Measurements from ENCODE around the gene NEURL3. TPM values are rescaled to one million over a fixed set of nuclear protein-coding genes. Genes with fewer than 3 reads are reported as not detected.

NEURL3 gene
- total and polyA plus RNA-seq, 9 of the 15 experiments (the other 6 are each of a cell fraction or from before 2014, with no cell fraction given), result not detected

GRCh38 chr2:96542357-96542977 lies 37.3 kb upstream of the NEURL3 start:
- no peaks in the 10 kb centered on the region; the same call in 2 of the 3 replicates for H3K79me2 ChIP-seq (ENCODE audit: control insufficient read depth, insufficient read depth, low read length)
- no peak overlapping the region for H3K27ac ChIP-seq (ENCODE audit: extremely low read depth, low read depth, low read length)
- no peak overlapping the region for H3K4me2 ChIP-seq (ENCODE audit: insufficient read depth, low read length)
- peaks cover 4% of the 10 kb centered on the region for H3K9me1 ChIP-seq (ENCODE audit: control insufficient read depth, insufficient read depth, low read length)
- H2AFZ ChIP-seq (ENCODE audit: low read depth, low read length), result no peak overlapping the region
- DNase-seq (ENCODE audit: extremely low read depth in 1 of 4, low spot score in 3 of 4), result no peak
- no TSS peak for BruUV-seq (replicated peaks)
- in situ Hi-C loops (cut with MboI), result no loop called here
- no peaks in the 10 kb centered on the region for H3K9me3 ChIP-seq (replicated peaks; ENCODE audit: control insufficient read depth, insufficient read depth, low read depth, low read length)
- no peaks in the 10 kb centered on the region for H3K36me3 ChIP-seq (ENCODE audit: control insufficient read depth, insufficient read depth, low read length)
- peaks cover 20% of the 10 kb centered on the region for H4K20me1 ChIP-seq (replicated peaks; ENCODE audit: control insufficient read depth, insufficient read depth, low read length)
- no peak overlapping the region for H3K9ac ChIP-seq (ENCODE audit: insufficient read depth in 1 of 2, low read depth in 2 of 2, low read length in 2 of 2)
- H3K4me1 ChIP-seq (replicated peaks in 1 of 2; ENCODE audit: control insufficient read depth in 2 of 2, insufficient read depth in 2 of 2, low read length in 2 of 2), result peaks cover 0 to 11% of the 10 kb centered on the region in 2 experiments; a peak in 2 of 5 replicates
- no peak for FAIRE-seq
- POLR2A ChIA-PET, result interaction anchor here (0.6 to 1.0 kb wide), 2 partner anchors 221 to 423 kb away, joined by 3 read pairs; no protein-coding TSS in a partner anchor
- no peaks in the 10 kb centered on the region for H3K27me3 ChIP-seq (ENCODE audit: control insufficient read depth in 2 of 2, insufficient read depth in 2 of 2, low read length in 2 of 2)
- CTCF ChIA-PET (ENCODE audit: low intra/inter-chr PET ratio), result no interaction called here
- no peak overlapping the region for H3K4me3 ChIP-seq
- TF ChIP-seq ZNF277 (CRISPR knock-in tag; IDR thresholded peaks at IDR 0.05; ENCODE audit: borderline replicate concordance) (no peak), RBM17 (IDR thresholded peaks at IDR 0.05; ENCODE audit: borderline replicate concordance, low read depth, low read length) (no peak), BRD4 (IDR thresholded peaks at IDR 0.05) (no peak), SMAD2 (IDR thresholded peaks at IDR 0.05; ENCODE audit: low read depth, low read length) (no peak), ZNF512 (tag; IDR thresholded peaks at IDR 0.05) (no peak), ELK1 (CRISPR knock-in tag; IDR thresholded peaks at IDR 0.05) (no peak), CREB3L1 (IDR thresholded peaks at IDR 0.05; ENCODE audit: borderline replicate concordance, low read depth) (no peak), KAT7 (CRISPR knock-in tag; IDR thresholded peaks at IDR 0.05; ENCODE audit: borderline replicate concordance) (no peak), MIER1 (IDR thresholded peaks at IDR 0.05; ENCODE audit: low read depth) (no peak), ZNF121 (CRISPR knock-in tag; conservative IDR thresholded peaks at IDR 0.05) (no peak), HMBOX1 (IDR thresholded peaks at IDR 0.05) (no peak), CHD4 (IDR thresholded peaks at IDR 0.05; ENCODE audit: insufficient read depth, insufficient replicate concordance, low read depth, low read length, poor library complexity, severe bottlenecking) (no peak), ZNF830 (CRISPR knock-in tag; IDR thresholded peaks at IDR 0.05) (no peak)
- WGBS (ENCODE audit: insufficient coverage, low coverage, missing lambda C conversion rate), result 44% methylated on average over 8 of the region's 8 CpGs
- intact Hi-C loops (cut with micrococcal nuclease), result no loop called here
- no peak for ATAC-seq

Measured in K562 (cell line).